ENCODE data around the gene CELA3A. TPM values are rescaled to one million over a fixed set of nuclear protein-coding genes. Genes with fewer than 3 reads are reported as not detected.

CELA3A gene
- total and polyA plus RNA-seq, 12 donors = 0.58 to 4.6 (median 3.7) TPM; not detected in 4

DNA sequence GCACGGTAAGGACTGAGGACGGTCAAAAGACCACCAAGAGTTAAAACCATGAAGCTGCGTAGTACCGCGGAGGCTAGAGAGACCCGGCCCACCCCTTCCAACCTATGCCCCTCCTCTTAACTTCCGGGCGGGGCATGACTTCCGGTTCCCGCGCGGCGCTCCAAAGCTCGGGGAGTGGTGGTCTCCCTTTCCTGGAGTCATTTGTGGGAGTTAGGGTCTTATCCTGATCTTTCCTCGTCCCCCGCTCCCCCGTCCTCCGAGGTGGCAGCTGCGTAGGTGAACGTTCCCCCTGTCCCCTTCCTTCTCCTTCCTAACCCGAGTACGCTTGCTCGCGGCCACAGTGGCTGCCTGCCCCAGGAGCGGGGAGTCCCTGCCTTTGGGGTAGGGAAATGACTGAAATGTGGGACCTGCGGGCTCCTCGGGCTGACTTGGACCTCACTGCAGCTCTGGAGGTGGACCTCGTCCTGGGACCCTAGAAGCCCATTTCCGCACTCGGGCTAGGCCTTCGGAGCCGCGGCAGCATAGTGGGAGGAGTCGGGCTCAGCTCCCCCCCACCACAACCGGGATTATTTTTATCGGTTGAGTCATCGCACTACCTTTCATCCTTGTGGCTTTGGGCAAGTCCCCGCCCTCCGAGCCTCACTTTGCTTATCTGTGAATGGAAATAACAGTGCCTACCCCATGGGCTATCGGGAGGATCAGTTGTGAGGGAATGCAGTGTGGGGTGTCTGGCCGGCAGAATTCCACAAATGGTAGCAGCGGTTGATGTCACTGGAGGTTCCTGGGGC, 24.1 kb downstream of the CELA3A start:
- H3K27ac ChIP-seq = peak overlapping the region; percentile 92 to 99 (median 97)
- peak overlapping the region; percentile 63 to 98 (median 84) for H3K4me3 ChIP-seq
- H3K4me1 ChIP-seq = peaks cover 0 to 28% (median 13%) of the 10 kb centered on the region in 9 donors
- H3K9me3 ChIP-seq = no peaks in the 10 kb centered on the region
- peaks cover 0 to 7% (median 0%) of the 10 kb centered on the region in 9 donors for H3K36me3 ChIP-seq
- ATAC-seq = peak; percentile 96 to 98 (median 97)
- H3K27me3 ChIP-seq = no peaks in the 10 kb centered on the region
- peak; percentile 79 to 91 for DNase-seq
- intact Hi-C loops (cut with DNase I) = loop anchor here in 1 of 10 donors (2.0 kb wide), 1 partner anchor 27 kb away; the partner anchor contains the start of gene CDC42
- TF ChIP-seq, protein P1, sequence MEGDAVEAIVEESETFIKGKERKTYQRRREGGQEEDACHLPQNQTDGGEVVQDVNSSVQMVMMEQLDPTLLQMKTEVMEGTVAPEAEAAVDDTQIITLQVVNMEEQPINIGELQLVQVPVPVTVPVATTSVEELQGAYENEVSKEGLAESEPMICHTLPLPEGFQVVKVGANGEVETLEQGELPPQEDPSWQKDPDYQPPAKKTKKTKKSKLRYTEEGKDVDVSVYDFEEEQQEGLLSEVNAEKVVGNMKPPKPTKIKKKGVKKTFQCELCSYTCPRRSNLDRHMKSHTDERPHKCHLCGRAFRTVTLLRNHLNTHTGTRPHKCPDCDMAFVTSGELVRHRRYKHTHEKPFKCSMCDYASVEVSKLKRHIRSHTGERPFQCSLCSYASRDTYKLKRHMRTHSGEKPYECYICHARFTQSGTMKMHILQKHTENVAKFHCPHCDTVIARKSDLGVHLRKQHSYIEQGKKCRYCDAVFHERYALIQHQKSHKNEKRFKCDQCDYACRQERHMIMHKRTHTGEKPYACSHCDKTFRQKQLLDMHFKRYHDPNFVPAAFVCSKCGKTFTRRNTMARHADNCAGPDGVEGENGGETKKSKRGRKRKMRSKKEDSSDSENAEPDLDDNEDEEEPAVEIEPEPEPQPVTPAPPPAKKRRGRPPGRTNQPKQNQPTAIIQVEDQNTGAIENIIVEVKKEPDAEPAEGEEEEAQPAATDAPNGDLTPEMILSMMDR (IDR thresholded peaks at IDR 0.05) = no peak
- WGBS, 2 donors = 0% methylated on average over 42 of the region's 42 CpGs

DNA sequence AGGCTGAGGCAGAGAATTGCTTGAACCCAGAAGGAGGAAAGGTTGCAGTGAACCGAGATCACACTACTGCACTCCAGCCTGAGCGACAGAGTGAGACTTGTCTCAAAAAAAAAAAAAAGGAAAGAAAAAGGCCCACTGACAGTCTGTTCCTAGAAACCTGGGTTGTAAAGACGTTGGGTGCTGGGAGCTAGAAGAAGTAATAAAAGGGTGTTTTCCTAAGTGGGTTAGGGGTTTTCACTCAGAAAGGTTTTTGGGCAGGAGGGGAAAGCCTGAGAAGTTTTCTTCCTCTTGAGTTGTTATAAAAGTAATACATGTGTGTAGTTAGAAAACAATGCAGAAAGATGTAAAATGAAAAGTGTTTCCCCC, 25.4 kb downstream of the CELA3A start:
- Histone ChIP-seq H3K9me3 (no peaks in the 10 kb centered on the region), H3K4me3 (no peak overlapping the region), H3K27me3 (no peaks in the 10 kb centered on the region), H3K4me1 (peaks cover 0 to 42% (median 21%) of the 10 kb centered on the region in 9 donors), H3K36me3 (peaks cover 0 to 16% (median 0%) of the 10 kb centered on the region in 9 donors), H3K27ac (no peak overlapping the region)
- WGBS, 2 donors = 86 to 87% methylated on average over 3 of the region's 3 CpGs
- no peak for DNase-seq
- intact Hi-C loops (cut with DNase I) = no loop called here
- TF ChIP-seq, protein P1 (IDR thresholded peaks at IDR 0.05) = no peak
- no peak for ATAC-seq

DNA sequence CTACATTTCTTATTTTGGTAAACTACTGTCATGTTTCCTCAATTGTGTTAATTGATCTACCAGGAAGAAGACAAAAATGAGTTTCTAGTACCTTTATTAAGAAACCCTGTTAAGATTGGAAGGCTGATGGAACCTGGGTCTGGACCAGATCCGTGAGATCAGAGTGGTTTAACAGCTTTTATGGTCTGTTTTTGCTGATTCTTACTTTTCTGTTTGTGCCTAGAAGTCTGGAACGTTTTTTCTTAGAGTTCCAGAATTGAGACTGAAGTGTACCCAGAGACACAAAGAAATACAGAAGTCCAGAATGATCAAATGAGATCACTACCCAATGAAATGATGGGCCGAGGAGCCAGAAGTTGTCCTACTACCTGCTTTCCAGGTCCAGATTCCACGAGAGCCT, 28.6 kb downstream of the CELA3A start:
- Histone ChIP-seq H3K36me3 (peaks cover 0 to 16% (median 0%) of the 10 kb centered on the region in 9 donors), H3K27me3 (no peaks in the 10 kb centered on the region), H3K4me1 (peaks cover 0 to 26% (median 15%) of the 10 kb centered on the region in 9 donors), H3K9me3 (no peaks in the 10 kb centered on the region), H3K27ac (no peak overlapping the region), H3K4me3 (no peak overlapping the region)
- TF ChIP-seq, protein P1 (IDR thresholded peaks at IDR 0.05) = no peak
- intact Hi-C loops (cut with DNase I) = no loop called here
- ATAC-seq = no peak
- DNase-seq = no peak
- 87 to 90% methylated on average over 4 of the region's 4 CpGs for WGBS, 2 donors

DNA sequence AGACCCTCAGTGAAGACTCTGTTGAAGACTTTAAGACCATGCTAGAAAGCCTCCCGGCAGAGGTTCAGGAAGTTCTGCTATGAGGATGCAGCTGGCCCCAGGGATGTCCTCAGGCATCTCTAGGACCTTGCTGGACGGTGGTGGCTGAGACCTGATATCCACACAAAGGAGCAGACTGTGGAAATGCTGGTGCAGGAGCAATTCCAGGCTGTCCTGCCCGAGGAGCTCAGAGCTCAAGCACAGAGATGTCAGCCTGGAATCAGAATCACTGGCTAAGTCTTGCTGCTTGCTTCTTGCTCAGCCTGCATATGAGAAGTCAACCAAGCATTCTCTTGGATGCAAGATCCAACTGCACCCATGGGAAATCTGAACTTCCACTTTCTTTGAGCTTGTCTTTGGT, 29.0 kb downstream of the CELA3A start:
- no peaks in the 10 kb centered on the region for H3K27me3 ChIP-seq
- TF ChIP-seq, protein P1 (IDR thresholded peaks at IDR 0.05) = no peak
- H3K4me1 ChIP-seq = peaks cover 0 to 26% (median 15%) of the 10 kb centered on the region in 9 donors
- no peak overlapping the region for H3K4me3 ChIP-seq
- DNase-seq = no peak
- H3K36me3 ChIP-seq = peaks cover 0 to 16% (median 0%) of the 10 kb centered on the region in 9 donors
- ATAC-seq = no peak
- 63 to 69% methylated on average over 3 of the region's 3 CpGs for WGBS, 2 donors
- intact Hi-C loops (cut with DNase I) = no loop called here
- no peaks in the 10 kb centered on the region for H3K9me3 ChIP-seq
- H3K27ac ChIP-seq = no peak overlapping the region

Data from heart right ventricle (tissue), 16 donors.